MCF 10A (cell line): ENCODE measurements around the gene CCDC15. TPM values are rescaled to one million over a fixed set of nuclear protein-coding genes. Genes with fewer than 3 reads are reported as not detected.

Experiments
- BruUV-seq: library from RNA; stranded (reverse); fragments of 400-500 nt; replicated peaks from 2 replicates; lab custom pipeline; 2021; lab: Mats Ljungman, UMichigan
- CTCF ChIA-PET: fragments of 300-600 bp; sonication (Branson Sonifier 250); formaldehyde crosslinking; extraction: SDS; loops from one replicate; lab custom pipeline; 2021; ENCODE audit warnings: antibody characterized with exemption, inconsistent platforms; lab: Yijun Ruan, JAX
- POLR2A ChIA-PET: fragments of 300-600, 350-650 bp; sonication (Branson Sonifier 250); formaldehyde crosslinking; extraction: SDS; loops from one replicate; lab custom pipeline; 2020; ENCODE audit warnings: antibody characterized with exemption, inconsistent platforms; lab: Yijun Ruan, JAX
- DNase-seq: peaks from one replicate; pipeline ENCODE4 v3.0.0-alpha.2; 2018; ENCODE audit not compliant: unreplicated experiment
- H3K27ac Mint-ChIP-seq: one replicate; pipeline ENCODE4 v1.8.0; 2022; ENCODE audit warnings: mild to moderate bottlenecking, low read depth, mixed read lengths; ENCODE audit not compliant: unreplicated experiment
- H3K27me3 Mint-ChIP-seq: one replicate; pipeline ENCODE4 v1.8.0; 2022; ENCODE audit warnings: mixed read lengths; ENCODE audit not compliant: insufficient read depth, unreplicated experiment
- H3K36me3 Mint-ChIP-seq: one replicate; pipeline ENCODE4 v1.8.0; 2022; ENCODE audit warnings: mild to moderate bottlenecking, moderate library complexity, mixed read lengths; ENCODE audit not compliant: insufficient read depth, unreplicated experiment
- H3K4me1 Mint-ChIP-seq: one replicate; pipeline ENCODE4 v1.8.0; 2022; ENCODE audit warnings: mixed read lengths; ENCODE audit not compliant: insufficient read depth, unreplicated experiment
- H3K4me3 Mint-ChIP-seq: one replicate; pipeline ENCODE4 v1.8.0; 2022; ENCODE audit warnings: mild to moderate bottlenecking, moderate library complexity, mixed read lengths; ENCODE audit not compliant: unreplicated experiment
- H3K9me3 Mint-ChIP-seq: one replicate; pipeline ENCODE4 v1.8.0; 2022; ENCODE audit warnings: mixed read lengths; ENCODE audit not compliant: unreplicated experiment
- CTCF ChIP-seq: fragments of 200-600 bp; IDR thresholded peaks from one replicate; pipeline ENCODE4 v1.8.0; 2022; ENCODE audit warnings: antibody characterized with exemption, mild to moderate bottlenecking; ENCODE audit not compliant: unreplicated experiment
- intact Hi-C: fragments of 100-400 bp; cut with micrococcal nuclease; formaldehyde crosslinking; loops from 2 replicates; pipeline ENCODE4 v1.14.1; 2022
- total RNA-seq: library from RNA; stranded (reverse); gene quantifications from 2 replicates; pipeline ENCODE4 v1.2.3, GENCODE V29; 2022

Gene CCDC15
- total RNA-seq, 1 experiment from 2014 or later: 2.8 TPM

DNA sequence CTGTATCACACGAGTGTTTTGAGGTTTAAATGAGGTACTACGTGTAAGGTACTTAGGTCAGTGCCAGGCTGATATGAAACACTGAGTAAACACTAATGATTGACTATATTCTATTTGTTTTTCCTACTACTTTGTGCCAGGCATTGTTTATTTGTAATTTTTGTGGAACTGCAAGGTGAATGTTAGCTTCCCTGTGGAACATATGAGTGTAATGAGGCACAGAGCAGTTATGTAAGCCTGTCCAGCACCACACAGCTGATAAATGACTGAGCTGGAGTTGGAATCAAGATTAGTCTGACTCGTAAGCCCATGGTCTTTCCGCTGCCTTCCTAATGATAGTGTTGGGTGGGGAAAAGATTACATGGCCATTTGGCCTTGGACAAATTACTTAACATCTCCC, 115.0 kb downstream of the CCDC15 start:
- DNase-seq: no peak
- intact Hi-C loops: no loop called here
- H3K9me3 Mint-ChIP-seq: no peaks in the 10 kb centered on the region

DNA sequence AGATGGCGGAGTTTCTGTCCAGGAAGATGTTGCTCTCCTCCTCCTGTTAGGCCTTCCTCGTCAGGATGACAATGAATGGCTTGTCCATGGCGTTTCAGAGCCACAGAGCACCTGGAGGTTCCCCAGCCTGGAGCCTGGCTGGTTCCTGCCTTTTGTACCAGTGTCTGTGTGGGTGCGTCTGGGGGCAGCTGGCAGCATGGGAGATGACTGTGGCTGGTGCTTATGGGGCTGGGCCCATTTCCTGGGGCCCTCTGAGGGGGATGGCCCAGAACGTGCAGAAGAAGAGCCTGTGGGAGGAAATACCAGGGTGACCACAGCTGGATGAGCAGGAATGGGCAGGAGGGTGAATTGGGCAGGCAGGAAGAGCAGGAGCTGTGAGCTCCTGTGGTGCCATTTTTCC, 115.8 kb downstream of the CCDC15 start:
- BruUV-seq: no TSS peak
- ChIA-PET CTCF (interaction anchor here (0.5 to 2.7 kb wide), 6 partner anchors 13 to 108 kb away, joined by 3 to 9 read pairs (median 8); partner anchors contain the start of gene TMEM218), POLR2A (interaction anchor here (0.7 to 2.9 kb wide), 7 partner anchors 9 to 1259 kb away, joined by 3 to 29 read pairs (median 5); partner anchors contain the start of genes CCDC15 and TMEM218)
- Mint-ChIP-seq H3K4me3 (no peak overlapping the region), H3K4me1 (peaks cover 26% of the 10 kb centered on the region), H3K9me3 (no peaks in the 10 kb centered on the region), H3K27ac (peak overlapping the region; percentile 88), H3K36me3 (no peaks in the 10 kb centered on the region), H3K27me3 (no peaks in the 10 kb centered on the region)
- DNase-seq: peak; percentile 36
- TF ChIP-seq CTCF: no peak
- intact Hi-C loops: no loop called here

More for the DNA sequence above, 115.0 kb downstream of the CCDC15 start:
- CTCF ChIA-PET: interaction anchor here (0.6 to 2.7 kb wide), 6 partner anchors 10 to 73 kb away, joined by 3 to 9 read pairs (median 6); no protein-coding TSS in a partner anchor
- Mint-ChIP-seq H3K27ac (peak overlapping the region; percentile 88), H3K27me3 (no peaks in the 10 kb centered on the region), H3K4me3 (no peak overlapping the region), H3K36me3 (no peaks in the 10 kb centered on the region), H3K4me1 (peaks cover 26% of the 10 kb centered on the region)
- no peak for TF ChIP-seq CTCF
- POLR2A ChIA-PET: interaction anchor here (1.0 to 2.9 kb wide), 4 partner anchors 9 to 42 kb away, joined by 3 to 29 read pairs (median 8); partner anchors contain the start of gene TMEM218
- BruUV-seq: no TSS peak

GRCh38 chr11:125070699-125071254, 116.8 kb downstream of the CCDC15 start:
- peak; percentile 90 for DNase-seq
- Mint-ChIP-seq H3K36me3 (no peaks in the 10 kb centered on the region), H3K9me3 (no peaks in the 10 kb centered on the region), H3K27me3 (no peaks in the 10 kb centered on the region), H3K27ac (peak overlapping the region; percentile 88), H3K4me3 (no peak overlapping the region), H3K4me1 (peaks cover 33% of the 10 kb centered on the region)
- no peak for TF ChIP-seq CTCF
- intact Hi-C loops: no loop called here
- ChIA-PET CTCF (interaction anchor here (0.6 to 2.5 kb wide), 8 partner anchors 13 to 109 kb away, joined by 3 to 9 read pairs (median 4); partner anchors contain the start of gene TMEM218), POLR2A (interaction anchor here (0.6 to 2.9 kb wide), 11 partner anchors 8 to 1260 kb away, joined by 3 to 29 read pairs (median 4); partner anchors contain the start of genes CCDC15 and TMEM218)
- BruUV-seq: no TSS peak

GRCh38 chr11:125071435-125071834, 117.4 kb downstream of the CCDC15 start:
- peak; percentile 43 for DNase-seq
- no TSS peak for BruUV-seq
- no peaks in the 10 kb centered on the region for H3K36me3 Mint-ChIP-seq
- TF ChIP-seq CTCF: no peak
- no peaks in the 10 kb centered on the region for H3K27me3 Mint-ChIP-seq
- peaks cover 39% of the 10 kb centered on the region for H3K4me1 Mint-ChIP-seq
- ChIA-PET POLR2A (interaction anchor here (1.4 to 2.9 kb wide), 6 partner anchors 8 to 274 kb away, joined by 3 to 29 read pairs (median 5); no protein-coding TSS in a partner anchor), CTCF (interaction anchor here (0.6 to 2.9 kb wide), 6 partner anchors 11 to 110 kb away, joined by 3 to 13 read pairs (median 7); no protein-coding TSS in a partner anchor)
- H3K27ac Mint-ChIP-seq: peak overlapping the region; percentile 88
- intact Hi-C loops: no loop called here
- no peaks in the 10 kb centered on the region for H3K9me3 Mint-ChIP-seq
- no peak overlapping the region for H3K4me3 Mint-ChIP-seq
